ENCODE data around the gene RAET1G.

GRCh38 chr6:149881066-149881766 lies 41.7 kb downstream of the RAET1G start:
- TF ChIP-seq CTCF (IDR thresholded peaks at IDR 0.05) = no peak
- no peak for TF ChIP-seq EZH2 (IDR thresholded peaks at IDR 0.05; ENCODE audit: borderline replicate concordance, insufficient read depth, low read depth, low read length, poor library complexity, severe bottlenecking)

All from B cell (primary cell).